Medulla oblongata (tissue), 1 donor: ENCODE results near the gene CSH1.
A peak's percentile ranks its signal among the peaks of the same experiment; 100 is the strongest.
"Not testable (repeated sequence)": the region's sequence is repeated elsewhere in the genome, so short reads cannot be mapped to it uniquely, and the experiment has no call there.

Experiments used
- DNase-seq: peaks from one replicate; pipeline ENCODE4 v3.0.0-alpha.2; 2015; ENCODE audit errors: extremely low spot score

Gene CSH1

GRCh38 chr17:63928966-63929695, 32.8 kb upstream of the CSH1 start:
- no peak for DNase-seq

GRCh38 chr17:63928172-63928666, 31.8 kb upstream of the CSH1 start:
- no peak for DNase-seq

- no peak for DNase-seq
Measured at GRCh38 chr17:63927464-63928171, 31.2 kb upstream of the CSH1 start.

GRCh38 chr17:63926164-63926563, 29.8 kb upstream of the CSH1 start:
- no peak for DNase-seq

GRCh38 chr17:63925615-63926014, 29.2 kb upstream of the CSH1 start:
- DNase-seq = no peak

- not testable (repeated sequence) for DNase-seq
Measured at GRCh38 chr17:63922402-63922801, 26.0 kb upstream of the CSH1 start.

- not testable (repeated sequence) for DNase-seq
Measured at GRCh38 chr17:63920779-63921178, 24.4 kb upstream of the CSH1 start.

GRCh38 chr17:63920050-63920449, 23.7 kb upstream of the CSH1 start:
- not testable (repeated sequence) for DNase-seq

GRCh38 chr17:63919311-63919723, 22.9 kb upstream of the CSH1 start:
- DNase-seq = peak; percentile 71

- DNase-seq = not testable (repeated sequence)
Measured at GRCh38 chr17:63918789-63919305, 22.5 kb upstream of the CSH1 start, which contains the start of gene GH1. Gene GH1, minus strand, starts transcription at chr17:63918839. Its CDS starts 63 bp downstream, at chr17:63918776.

GRCh38 chr17:63918305-63918704, 21.9 kb upstream of the CSH1 start:
- DNase-seq = no peak

- no peak for DNase-seq
Measured at GRCh38 chr17:63917646-63918045, 21.3 kb upstream of the CSH1 start.

- not testable (repeated sequence) for DNase-seq
Measured at GRCh38 chr17:63917206-63917605, 20.8 kb upstream of the CSH1 start.

GRCh38 chr17:63916566-63917185, 20.3 kb upstream of the CSH1 start:
- no peak for DNase-seq

- not testable (repeated sequence) for DNase-seq
Measured at GRCh38 chr17:63915753-63916152, 19.4 kb upstream of the CSH1 start.

- no peak for DNase-seq
Measured at GRCh38 chr17:63914471-63914870, 18.1 kb upstream of the CSH1 start.

GRCh38 chr17:63911657-63912100, 15.3 kb upstream of the CSH1 start:
- peak; percentile 28 for DNase-seq

- no peak for DNase-seq
Measured at GRCh38 chr17:63911041-63911635, 14.8 kb upstream of the CSH1 start, which contains the start of gene CSHL1. Gene CSHL1, minus strand, starts transcription at chr17:63911258. Its CDS starts 62 bp downstream, at chr17:63911196.

- DNase-seq = no peak
Measured at GRCh38 chr17:63910096-63910495, 13.7 kb upstream of the CSH1 start.

- DNase-seq = not testable (repeated sequence)
Measured at GRCh38 chr17:63909586-63909985, 13.2 kb upstream of the CSH1 start.

- not testable (repeated sequence) for DNase-seq
Measured at GRCh38 chr17:63907161-63907778, 10.9 kb upstream of the CSH1 start.
